Upper lobe of left lung (tissue), 6 donors: Measurements from ENCODE around the gene THSD7A. TPM values are rescaled to one million over a fixed set of nuclear protein-coding genes. Genes with fewer than 3 reads are reported as not detected.

ENCODE experiments used
- ATAC-seq, 2 donors: fragments of 200-7000 bp; cut with Tn5 transposase; one replicate each; pipeline ENCODE4 v1.9.1; 2022; ENCODE audit warnings: mild to moderate bottlenecking in 2 of 2, moderate library complexity in 2 of 2; ENCODE audit not compliant: low FRiP score in 2 of 2
- DNase-seq, 2 donors: peaks; one replicate each; pipeline ENCODE4 v3.0.0-alpha.2; 2019 to 2020
- H3K27ac ChIP-seq, 4 donors: fragments of 200-600 bp; sonication (generic); one replicate each; pipeline ENCODE4 v1.5.1; 2016 to 2019
- H3K27me3 ChIP-seq, 4 donors: fragments of 200-600 bp; sonication (generic); one replicate each; pipeline ENCODE4 v1.5.1; 2017 to 2019
- H3K36me3 ChIP-seq, 4 donors: fragments of 200-600 bp; sonication (generic); one replicate each; pipeline ENCODE4 v1.5.1; 2016 to 2019
- H3K4me1 ChIP-seq, 4 donors: fragments of 200-600 bp; sonication (generic); one replicate each; pipeline ENCODE4 v1.5.1; 2018 to 2019
- H3K4me3 ChIP-seq, 4 donors: fragments of 200-600 bp; sonication (generic); one replicate each; pipeline ENCODE4 v1.5.1; 2017 to 2019; ENCODE audit warnings: mild to moderate bottlenecking in 2 of 4, moderate library complexity in 1 of 4
- H3K9me3 ChIP-seq, 4 donors: fragments of 200-600 bp; sonication (generic); one replicate each; pipeline ENCODE4 v1.5.1; 2018 to 2019
- EP300 ChIP-seq, 4 donors: sonication (generic); formaldehyde crosslinking; IDR thresholded peaks; one replicate each; pipeline ENCODE4 v1.5.1; 2017; ENCODE audit warnings: antibody characterized with exemption in 4 of 4, control low read depth in 2 of 4
- POLR2A ChIP-seq, 4 donors: fragments of 450-650 bp; IDR thresholded peaks; one replicate each; pipeline ENCODE4 v1.5.1; 2016 to 2017; ENCODE audit warnings: antibody characterized with exemption in 4 of 4, mild to moderate bottlenecking in 2 of 4
- POLR2AphosphoS5 ChIP-seq, 2 donors: sonication (generic); formaldehyde crosslinking; IDR thresholded peaks; one replicate each; pipeline ENCODE4 v1.5.1; 2017; ENCODE audit warnings: antibody characterized with exemption in 2 of 2
- WGBS, 2 donors: methylation state at CpG; one replicate each; pipeline ENCODE4 v1.1.5; 2017 to 2018; 5-methylcytosine and 5-hydroxymethylcytosine counted together
- total RNA-seq, 6 donors: library from RNA; depleted of rRNA in 4 of 6; stranded (reverse); fragments of >200 nt in 4 of 6; gene quantifications; one replicate each; pipeline versions ENCODE4 v1.1.0 to v1.2.1, GENCODE V29; 2016 to 2021
- TF ChIP-seq, protein P1 (sequence below), 6 experiments: fragments of 450-650 bp in 4 of 6; fragments of 200-600 bp in 2 of 6; sonication (generic) in 2 of 6; IDR thresholded peaks; one replicate each; pipeline ENCODE4 v1.5.1; 2016 to 2019; ENCODE audit warnings: antibody characterized with exemption in 6 of 6
- donor health status: DM: no; HTN: no; CAD: no; lungs with moderate emphysema.
- donor health status: DM: no; HTN: yes; CAD: no; lungs with severe emphysema.

Gene THSD7A
- total RNA-seq, 6 donors from 2014 or later = 5.1 to 15.7 (median 7.0) TPM

DNA sequence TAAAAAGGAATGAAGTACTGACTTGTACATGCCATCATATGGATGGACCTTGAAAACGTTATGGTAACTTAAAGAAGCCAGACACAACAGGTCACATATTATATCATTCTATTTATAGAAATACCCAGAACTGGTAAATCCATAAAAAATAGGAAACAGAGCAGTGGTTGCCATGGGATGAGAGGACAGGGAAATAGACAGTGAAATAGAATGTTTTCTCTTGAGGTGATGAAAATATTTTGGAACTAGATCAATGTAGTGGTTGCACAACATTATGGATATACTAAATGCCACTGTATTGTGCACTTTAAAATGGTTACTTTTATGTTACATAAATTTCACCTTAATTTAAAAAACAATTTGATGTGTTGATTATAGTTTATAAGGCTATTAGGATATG lies 318.5 kb downstream of the THSD7A start:
- Histone ChIP-seq H3K27me3 (no peaks in the 10 kb centered on the region), H3K4me1 (no peaks in the 10 kb centered on the region), H3K36me3 (no peaks in the 10 kb centered on the region), H3K4me3 (no peak overlapping the region), H3K27ac (no peak overlapping the region), H3K9me3 (no peaks in the 10 kb centered on the region)
- no peak for TF ChIP-seq EP300 (IDR thresholded peaks at IDR 0.05)
- TF ChIP-seq, protein P1, sequence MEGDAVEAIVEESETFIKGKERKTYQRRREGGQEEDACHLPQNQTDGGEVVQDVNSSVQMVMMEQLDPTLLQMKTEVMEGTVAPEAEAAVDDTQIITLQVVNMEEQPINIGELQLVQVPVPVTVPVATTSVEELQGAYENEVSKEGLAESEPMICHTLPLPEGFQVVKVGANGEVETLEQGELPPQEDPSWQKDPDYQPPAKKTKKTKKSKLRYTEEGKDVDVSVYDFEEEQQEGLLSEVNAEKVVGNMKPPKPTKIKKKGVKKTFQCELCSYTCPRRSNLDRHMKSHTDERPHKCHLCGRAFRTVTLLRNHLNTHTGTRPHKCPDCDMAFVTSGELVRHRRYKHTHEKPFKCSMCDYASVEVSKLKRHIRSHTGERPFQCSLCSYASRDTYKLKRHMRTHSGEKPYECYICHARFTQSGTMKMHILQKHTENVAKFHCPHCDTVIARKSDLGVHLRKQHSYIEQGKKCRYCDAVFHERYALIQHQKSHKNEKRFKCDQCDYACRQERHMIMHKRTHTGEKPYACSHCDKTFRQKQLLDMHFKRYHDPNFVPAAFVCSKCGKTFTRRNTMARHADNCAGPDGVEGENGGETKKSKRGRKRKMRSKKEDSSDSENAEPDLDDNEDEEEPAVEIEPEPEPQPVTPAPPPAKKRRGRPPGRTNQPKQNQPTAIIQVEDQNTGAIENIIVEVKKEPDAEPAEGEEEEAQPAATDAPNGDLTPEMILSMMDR (IDR thresholded peaks at IDR 0.05) = no peak
- no peak for TF ChIP-seq POLR2A (IDR thresholded peaks at IDR 0.05)
- ATAC-seq (no peak), DNase-seq (no peak)
- 62 to 76% methylated on average over 1 of the region's 1 CpG for WGBS, 2 donors

DNA sequence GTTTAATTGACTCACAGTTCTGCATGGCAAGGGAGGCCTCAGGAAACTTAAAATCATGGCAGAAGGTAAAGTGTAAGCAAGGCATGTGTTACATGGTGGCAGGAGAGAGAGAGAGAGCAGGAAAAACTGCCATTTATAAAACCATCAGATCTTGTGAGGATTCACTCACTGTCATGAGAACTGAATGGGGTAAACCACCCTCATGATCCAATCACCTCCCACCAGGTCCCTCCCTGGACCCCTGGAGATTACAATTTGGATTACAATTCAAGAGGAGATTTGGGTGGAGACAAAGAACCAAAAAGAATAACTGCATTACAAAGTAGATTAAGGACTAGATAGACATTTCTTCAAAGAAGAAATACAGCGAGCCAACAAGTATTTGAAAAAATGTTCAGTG lies 324.1 kb downstream of the THSD7A start:
- no peak overlapping the region for H3K4me3 ChIP-seq
- whole genome bisulfite sequencing, 2 donors = 90 to 98% methylated on average over 1 of the region's 1 CpG
- no peaks in the 10 kb centered on the region for H3K36me3 ChIP-seq
- peaks cover 0 to 3% (median 0%) of the 10 kb centered on the region in 4 donors for H3K9me3 ChIP-seq
- no peak for DNase-seq
- ATAC-seq = no peak
- no peaks in the 10 kb centered on the region for H3K27me3 ChIP-seq
- H3K4me1 ChIP-seq = no peaks in the 10 kb centered on the region
- TF ChIP-seq EP300 (IDR thresholded peaks at IDR 0.05) (no peak), POLR2A (IDR thresholded peaks at IDR 0.05) (no peak), POLR2AphosphoS5 (IDR thresholded peaks at IDR 0.05) (no peak)
- TF ChIP-seq, protein P1 (IDR thresholded peaks at IDR 0.05) = no peak
- H3K27ac ChIP-seq = no peak overlapping the region

DNA sequence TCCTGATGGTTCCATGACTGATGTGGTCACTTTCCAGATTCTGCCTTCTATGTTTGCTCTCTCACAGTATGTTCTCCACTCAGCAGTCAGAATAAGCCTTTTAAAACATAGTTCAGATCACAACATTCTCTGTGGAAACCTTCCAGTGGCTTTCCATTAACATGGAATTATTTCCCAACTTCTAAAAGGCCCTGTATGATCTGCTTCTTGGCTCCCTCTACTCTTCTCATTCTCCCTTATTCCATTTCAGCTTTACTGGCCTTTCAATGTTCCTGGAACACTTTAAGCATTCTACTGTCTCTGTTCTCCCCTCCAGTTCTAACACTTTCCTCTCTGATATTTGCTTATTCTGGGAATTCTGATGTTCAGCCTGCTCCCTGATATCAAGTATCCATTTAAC lies 325.6 kb downstream of the THSD7A start:
- Histone ChIP-seq H3K27me3 (no peaks in the 10 kb centered on the region), H3K27ac (no peak overlapping the region), H3K4me1 (no peaks in the 10 kb centered on the region), H3K9me3 (peaks cover 0 to 4% (median 2%) of the 10 kb centered on the region in 4 donors), H3K36me3 (no peaks in the 10 kb centered on the region), H3K4me3 (no peak overlapping the region)
- TF ChIP-seq POLR2A (IDR thresholded peaks at IDR 0.05) (no peak), EP300 (IDR thresholded peaks at IDR 0.05) (no peak), POLR2AphosphoS5 (IDR thresholded peaks at IDR 0.05) (no peak)
- TF ChIP-seq, protein P1 (IDR thresholded peaks at IDR 0.05) = no peak
- ATAC-seq = no peak
- no peak for DNase-seq

DNA sequence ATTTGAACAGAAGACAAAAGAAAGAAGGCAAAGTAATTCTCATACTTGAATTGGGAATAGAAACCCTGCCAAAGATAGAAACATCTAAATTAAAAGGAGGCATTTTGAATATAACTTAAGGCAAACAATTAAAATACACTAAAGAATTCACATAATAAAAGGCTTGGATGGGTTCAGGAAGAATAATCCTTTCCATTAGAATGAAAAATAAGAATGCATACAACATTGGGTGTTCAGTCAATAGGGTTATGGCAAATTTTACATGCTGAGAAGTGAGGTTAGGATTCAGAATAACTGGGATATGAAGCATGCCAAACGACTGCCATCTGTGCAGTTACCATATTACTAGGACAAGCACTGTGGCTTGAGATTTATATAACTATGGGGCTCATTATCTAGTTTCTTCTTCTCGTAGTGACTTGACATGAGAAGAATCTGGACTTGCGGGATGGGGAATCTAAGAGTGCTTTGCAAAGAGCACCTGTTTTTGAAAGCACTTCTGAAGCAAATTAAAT lies 326.5 kb downstream of the THSD7A start:
- WGBS, 2 donors = 80 to 90% methylated on average over 3 of the region's 3 CpGs
- TF ChIP-seq POLR2A (IDR thresholded peaks at IDR 0.05) (no peak), POLR2AphosphoS5 (IDR thresholded peaks at IDR 0.05) (no peak), EP300 (IDR thresholded peaks at IDR 0.05) (no peak)
- TF ChIP-seq, protein P1 (IDR thresholded peaks at IDR 0.05) = no peak
- H3K36me3 ChIP-seq = no peaks in the 10 kb centered on the region

DNA sequence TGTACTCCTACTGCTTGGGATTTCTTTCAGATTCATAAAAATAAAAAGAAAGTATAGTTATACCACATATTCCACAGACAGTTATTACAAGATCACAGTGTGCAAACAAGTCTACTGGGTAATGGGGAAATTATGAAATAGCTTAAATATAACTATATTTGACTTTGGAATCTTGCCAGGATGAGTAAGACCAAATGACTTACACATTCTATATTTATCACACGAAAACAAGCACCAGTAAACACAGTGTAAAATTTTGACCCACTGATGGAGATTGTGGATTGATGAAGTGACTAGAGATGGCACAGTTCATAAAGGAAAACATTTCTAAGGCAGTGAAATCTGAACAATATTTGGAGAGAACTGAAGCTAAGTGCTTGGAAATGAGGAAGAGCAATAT lies 339.7 kb downstream of the THSD7A start:
- WGBS, 2 donors = 52 to 64% methylated on average over 1 of the region's 1 CpG
- H3K36me3 ChIP-seq = no peaks in the 10 kb centered on the region
- DNase-seq (no peak), ATAC-seq (no peak)
- H3K4me1 ChIP-seq = no peaks in the 10 kb centered on the region
- TF ChIP-seq EP300 (IDR thresholded peaks at IDR 0.05) (no peak), POLR2A (IDR thresholded peaks at IDR 0.05) (no peak), POLR2AphosphoS5 (IDR thresholded peaks at IDR 0.05) (no peak)
- TF ChIP-seq, protein P1 (IDR thresholded peaks at IDR 0.05) = no peak
- H3K4me3 ChIP-seq = no peak overlapping the region
- no peaks in the 10 kb centered on the region for H3K9me3 ChIP-seq
- H3K27ac ChIP-seq = no peak overlapping the region
- no peaks in the 10 kb centered on the region for H3K27me3 ChIP-seq

More for the DNA sequence above, 326.5 kb downstream of the THSD7A start:
- no peak for ATAC-seq
- no peak for DNase-seq
- no peak overlapping the region for H3K27ac ChIP-seq
- no peaks in the 10 kb centered on the region for H3K4me1 ChIP-seq
- no peaks in the 10 kb centered on the region for H3K27me3 ChIP-seq
- H3K9me3 ChIP-seq = peaks cover 0 to 8% (median 4%) of the 10 kb centered on the region in 4 donors
- H3K4me3 ChIP-seq = no peak overlapping the region
